Gastrocnemius medialis (tissue), 4 donors: Measurements from ENCODE around the gene GPER1. TPM values are rescaled to one million over a fixed set of nuclear protein-coding genes. Genes with fewer than 3 reads are reported as not detected.

Experiments
- ATAC-seq, 2 donors: fragments of 150-250 bp; one replicate each; pipeline ENCODE4 v1.9.1; 2016
- DNase-seq, 2 donors: peaks; one replicate each; pipeline ENCODE4 v3.0.0-alpha.2; 2019
- H3K27ac ChIP-seq, 4 donors: fragments of 200-600 bp; sonication (generic); 1 replicate in 1 of 4; 2 replicates in 3 of 4; pipeline ENCODE4 v1.5.1; 2016 to 2018; ENCODE audit warnings: mild to moderate bottlenecking in 2 of 4, moderate library complexity in 1 of 4
- H3K27me3 ChIP-seq, 3 donors: fragments of 200-600 bp; sonication (generic) in 2 of 3; 1 replicate in 1 of 3; 2 replicates in 2 of 3; pipeline versions ENCODE4 v1.5.1 to v1.6.0; 2016 to 2019; ENCODE audit warnings: mild to moderate bottlenecking in 1 of 3, moderate library complexity in 1 of 3
- H3K36me3 ChIP-seq, 2 donors: fragments of 200-600 bp; sonication (generic) in 1 of 2; one replicate each; pipeline ENCODE4 v1.5.1; 2017 to 2018
- H3K4me1 ChIP-seq, 2 donors: fragments of 200-600 bp; sonication (generic) in 1 of 2; one replicate each; pipeline ENCODE4 v1.5.1; 2016 to 2017; ENCODE audit warnings: mild to moderate bottlenecking in 2 of 2
- H3K4me3 ChIP-seq, 4 donors: fragments of 200-600 bp; sonication (generic) in 3 of 4; 1 replicate in 1 of 4; 2 replicates in 3 of 4; pipeline ENCODE4 v1.5.1; 2016 to 2019; ENCODE audit warnings: mild to moderate bottlenecking in 2 of 4
- H3K9me3 ChIP-seq, 3 donors: fragments of 200-600 bp; sonication (generic) in 2 of 3; 1 replicate in 1 of 3; 2 replicates in 2 of 3; pipeline ENCODE4 v1.5.1; 2016 to 2019
- POLR2A ChIP-seq, 2 donors: fragments of 450-650 bp; IDR thresholded peaks; one replicate each; pipeline ENCODE4 v1.6.1; 2017; ENCODE audit warnings: antibody characterized with exemption in 2 of 2, mild to moderate bottlenecking in 2 of 2, moderate library complexity in 2 of 2
- in situ Hi-C, 4 donors: fragments of 200-750 bp; cut with MboI; loops; one replicate each; pipeline versions ENCODE4 v1.15.0 to v1.8.0; 2017; ENCODE audit warnings: low sequenced_read_pairs in 4 of 4
- intact Hi-C: fragments of 100-400 bp; cut with DNase I; formaldehyde crosslinking; loops from one replicate; pipeline ENCODE4 v1.15.1; 2023; ENCODE audit warnings: low total_unique reads
- total RNA-seq, 4 donors: library from RNA; depleted of rRNA; stranded (reverse); fragments of >200 nt; gene quantifications; one replicate each; pipeline versions ENCODE4 v1.1.0 to v1.2.3, GENCODE V29; 2016
- TF ChIP-seq, protein P1 (sequence below), 5 experiments: fragments of 450-650 bp in 3 of 5; fragments of 200-600 bp in 2 of 5; sonication (generic) in 2 of 5; IDR thresholded peaks in 4 of 5; conservative IDR thresholded peaks in 1 of 5; 1 replicate in 4 of 5; 2 replicates in 1 of 5; pipeline ENCODE4 v1.5.1; 2016 to 2019; ENCODE audit warnings: antibody characterized with exemption in 5 of 5, mild to moderate bottlenecking in 3 of 5, moderate library complexity in 3 of 5

Gene GPER1
- total RNA-seq, 4 donors from 2014 or later, result 0.92 to 3.2 (median 2.1) TPM

DNA sequence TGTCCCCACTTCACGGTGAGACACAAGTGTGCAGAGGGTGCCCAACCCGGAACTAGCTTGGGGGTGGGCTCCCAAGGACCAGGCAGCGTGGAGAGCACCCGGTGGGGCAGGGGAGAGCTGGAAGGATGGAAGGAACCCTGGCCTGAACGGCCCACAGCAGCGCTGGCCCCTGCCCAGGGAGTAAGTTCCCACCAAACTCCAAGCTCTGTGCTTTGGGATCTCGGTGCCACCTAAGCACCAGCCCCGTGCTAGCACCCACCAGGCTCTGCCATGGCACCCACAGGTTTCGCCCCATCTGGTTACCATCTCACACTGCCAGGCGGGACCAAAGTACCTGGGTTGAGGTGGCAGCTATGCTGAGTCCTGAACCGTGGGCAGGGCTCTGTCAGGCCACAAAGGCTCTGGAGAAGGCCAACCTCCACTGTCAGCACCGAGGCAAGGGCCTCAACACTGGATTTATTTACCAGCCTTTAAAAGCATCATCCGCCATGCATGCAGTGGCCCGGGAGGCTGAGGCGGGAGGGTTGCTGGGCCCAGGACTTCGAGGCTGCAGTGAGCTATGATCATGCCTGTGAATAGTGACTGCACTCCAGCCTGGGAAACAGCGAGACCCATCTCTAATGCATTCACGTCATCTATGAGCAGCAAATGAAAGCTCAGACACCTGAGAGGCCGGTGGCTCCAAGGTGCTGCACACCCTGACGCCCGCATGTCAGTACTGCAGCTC lies 16.0 kb downstream of the GPER1 start:
- H3K9me3 ChIP-seq, result no peaks in the 10 kb centered on the region
- H3K4me1 ChIP-seq, result peaks cover 11 to 28% of the 10 kb centered on the region in 2 donors
- DNase-seq (no peak), ATAC-seq (no peak)
- TF ChIP-seq POLR2A (IDR thresholded peaks at IDR 0.05), result no peak
- TF ChIP-seq, protein P1, sequence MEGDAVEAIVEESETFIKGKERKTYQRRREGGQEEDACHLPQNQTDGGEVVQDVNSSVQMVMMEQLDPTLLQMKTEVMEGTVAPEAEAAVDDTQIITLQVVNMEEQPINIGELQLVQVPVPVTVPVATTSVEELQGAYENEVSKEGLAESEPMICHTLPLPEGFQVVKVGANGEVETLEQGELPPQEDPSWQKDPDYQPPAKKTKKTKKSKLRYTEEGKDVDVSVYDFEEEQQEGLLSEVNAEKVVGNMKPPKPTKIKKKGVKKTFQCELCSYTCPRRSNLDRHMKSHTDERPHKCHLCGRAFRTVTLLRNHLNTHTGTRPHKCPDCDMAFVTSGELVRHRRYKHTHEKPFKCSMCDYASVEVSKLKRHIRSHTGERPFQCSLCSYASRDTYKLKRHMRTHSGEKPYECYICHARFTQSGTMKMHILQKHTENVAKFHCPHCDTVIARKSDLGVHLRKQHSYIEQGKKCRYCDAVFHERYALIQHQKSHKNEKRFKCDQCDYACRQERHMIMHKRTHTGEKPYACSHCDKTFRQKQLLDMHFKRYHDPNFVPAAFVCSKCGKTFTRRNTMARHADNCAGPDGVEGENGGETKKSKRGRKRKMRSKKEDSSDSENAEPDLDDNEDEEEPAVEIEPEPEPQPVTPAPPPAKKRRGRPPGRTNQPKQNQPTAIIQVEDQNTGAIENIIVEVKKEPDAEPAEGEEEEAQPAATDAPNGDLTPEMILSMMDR (IDR thresholded peaks at IDR 0.05 in 4 of 5, conservative IDR thresholded peaks at IDR 0.05 in 1 of 5), result no peak
- H3K27me3 ChIP-seq, result no peaks in the 10 kb centered on the region
- H3K27ac ChIP-seq, result peak overlapping the region; percentile 2 to 62 (median 12)
- intact Hi-C loops (no loop called here), in situ Hi-C loops (no loop called here)
- no peak overlapping the region for H3K4me3 ChIP-seq
- H3K36me3 ChIP-seq, result no peaks in the 10 kb centered on the region

DNA sequence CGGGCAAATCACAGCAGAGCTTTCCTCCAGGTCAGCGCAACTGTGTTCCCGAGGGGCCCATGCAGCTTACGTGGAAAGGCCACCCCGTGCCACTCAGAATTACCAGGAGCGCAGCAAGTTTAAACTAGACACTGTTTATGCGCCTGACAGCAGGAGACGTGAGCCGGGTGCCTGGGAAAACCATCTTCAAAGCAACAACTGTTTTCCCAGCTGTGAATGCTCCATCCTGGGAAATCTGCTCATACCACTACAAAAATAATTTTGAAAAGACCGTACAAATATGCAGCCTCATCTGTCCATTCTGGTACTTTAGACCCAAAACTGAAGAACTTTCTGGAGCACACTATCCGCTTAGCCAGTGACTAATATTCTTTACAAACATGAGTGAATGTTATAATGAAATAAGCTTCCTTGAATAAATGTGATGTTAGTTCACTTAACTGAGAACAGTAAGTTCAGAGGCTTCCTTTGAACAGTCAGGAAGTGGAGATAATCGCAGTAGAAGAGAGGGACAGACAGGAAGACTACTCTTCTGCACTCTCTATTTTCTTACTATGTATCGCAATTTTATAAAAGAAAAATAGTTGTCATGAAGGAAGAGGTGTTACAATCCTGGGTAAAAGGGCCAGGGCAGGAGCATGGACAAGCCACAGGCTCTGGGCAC lies 16.7 kb downstream of the GPER1 start:
- no peaks in the 10 kb centered on the region for H3K27me3 ChIP-seq
- in situ Hi-C loops, result no loop called here
- H3K27ac ChIP-seq, result peak overlapping the region; percentile 11 to 46 (median 41)
- TF ChIP-seq POLR2A (IDR thresholded peaks at IDR 0.05), result no peak
- TF ChIP-seq, protein P1 (IDR thresholded peaks at IDR 0.05 in 4 of 5, conservative IDR thresholded peaks at IDR 0.05 in 1 of 5), result no peak
- intact Hi-C loops, result no loop called here
- no peaks in the 10 kb centered on the region for H3K9me3 ChIP-seq
- peaks cover 11 to 28% of the 10 kb centered on the region in 2 donors for H3K4me1 ChIP-seq
- no peaks in the 10 kb centered on the region for H3K36me3 ChIP-seq
- ATAC-seq (no peak), DNase-seq (no peak)
- H3K4me3 ChIP-seq, result no peak overlapping the region

DNA sequence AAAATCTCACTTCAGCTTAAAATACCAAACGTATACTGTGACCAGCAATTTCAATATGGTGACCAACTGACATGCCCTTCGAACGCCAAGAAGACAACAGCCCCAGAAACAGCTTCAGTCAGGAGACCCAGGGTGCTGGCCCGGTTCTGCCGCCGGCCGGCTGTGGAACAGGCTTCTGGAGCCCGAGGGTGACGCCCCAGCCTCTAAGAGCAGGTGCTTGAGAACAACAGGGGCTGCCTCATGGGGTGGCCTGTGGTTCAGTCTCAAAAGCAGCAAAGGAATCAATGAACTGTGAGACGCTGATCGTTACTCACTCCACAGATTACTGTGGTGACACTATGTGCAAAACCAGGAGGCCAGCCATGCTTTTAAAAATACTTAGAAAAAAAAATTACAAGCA lies 17.3 kb downstream of the GPER1 start:
- Histone ChIP-seq H3K36me3 (no peaks in the 10 kb centered on the region), H3K4me3 (no peak overlapping the region), H3K9me3 (no peaks in the 10 kb centered on the region), H3K27me3 (no peaks in the 10 kb centered on the region), H3K4me1 (peaks cover 11 to 28% of the 10 kb centered on the region in 2 donors), H3K27ac (peak overlapping the region; percentile 11 to 46 (median 41))
- intact Hi-C loops, result no loop called here
- TF ChIP-seq POLR2A (IDR thresholded peaks at IDR 0.05), result no peak
- TF ChIP-seq, protein P1 (IDR thresholded peaks at IDR 0.05 in 4 of 5, conservative IDR thresholded peaks at IDR 0.05 in 1 of 5), result no peak
- in situ Hi-C loops, result no loop called here
- ATAC-seq (no peak), DNase-seq (no peak)

DNA sequence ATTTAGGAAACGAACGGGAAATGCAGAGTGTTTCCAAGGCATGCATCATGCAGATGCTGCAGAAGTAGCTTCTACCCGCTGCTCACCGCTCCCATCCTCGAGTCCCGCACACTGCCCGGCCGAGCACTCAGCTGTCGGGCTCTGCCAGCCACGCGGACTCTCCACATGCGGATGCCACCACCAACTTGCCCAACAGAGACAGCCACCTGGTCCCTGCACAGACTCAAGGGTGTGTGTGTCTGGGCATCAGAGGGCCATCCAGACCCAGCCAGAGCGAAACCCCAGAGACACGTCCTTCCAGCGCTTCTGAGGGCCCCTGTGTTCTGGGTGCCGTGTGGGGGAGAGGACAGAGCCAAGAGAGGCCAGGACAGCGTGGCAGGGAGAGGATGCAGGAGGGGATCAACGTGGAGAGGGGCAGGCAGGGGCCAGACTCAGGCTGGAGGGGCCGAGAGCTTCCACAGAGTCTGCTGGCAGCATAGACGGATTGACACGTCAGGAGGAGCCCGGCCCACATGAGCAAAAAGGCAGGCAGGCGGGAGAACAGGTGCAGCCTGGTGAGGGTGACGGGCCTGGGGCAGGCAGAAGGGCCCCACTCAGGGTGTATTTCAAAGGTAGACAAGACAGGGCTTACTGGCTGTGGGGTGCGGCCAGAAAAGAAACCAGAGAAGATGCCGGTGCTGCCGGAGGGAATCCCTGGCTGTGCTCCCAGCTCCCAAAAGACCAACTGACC lies 18.3 kb downstream of the GPER1 start:
- no peak overlapping the region for H3K4me3 ChIP-seq
- TF ChIP-seq, protein P1 (IDR thresholded peaks at IDR 0.05 in 4 of 5, conservative IDR thresholded peaks at IDR 0.05 in 1 of 5), result no peak
- TF ChIP-seq POLR2A (IDR thresholded peaks at IDR 0.05), result no peak
- DNase-seq (peak in 1 of 2 donors; percentile 41), ATAC-seq (peak in 1 of 2 donors; percentile 59)
- no peaks in the 10 kb centered on the region for H3K36me3 ChIP-seq
- no peaks in the 10 kb centered on the region for H3K27me3 ChIP-seq
- intact Hi-C loops, result no loop called here
- in situ Hi-C loops, result no loop called here
- peak overlapping the region in 3 of 4 donors; percentile 47 to 64 (median 54) for H3K27ac ChIP-seq
- H3K9me3 ChIP-seq, result no peaks in the 10 kb centered on the region
- H3K4me1 ChIP-seq, result peaks cover 11 to 28% of the 10 kb centered on the region in 2 donors
